OCI-LY1 (cell line): ENCODE data around the gene PCSK2.

Experiments
- H2AFZ ChIP-seq: fragments of 200-600 bp; sonication (generic), shearing (Covaris generic); 2 replicates; pipeline ENCODE4 v1.6.0; 2014; ENCODE audit warnings: antibody characterized with exemption, mild to moderate bottlenecking, low read length
- H3F3A ChIP-seq: fragments of 200-600 bp; sonication (generic), shearing (Covaris generic); 2 replicates; pipeline ENCODE4 v1.6.0; 2014; ENCODE audit warnings: mild to moderate bottlenecking, antibody characterized with exemption, low read length, moderate library complexity; ENCODE audit not compliant: insufficient read depth
- H3K27ac ChIP-seq: fragments of 200-600 bp; sonication (generic); 2 replicates; pipeline ENCODE4 v1.5.1; 2014; ENCODE audit warnings: low read length, mixed run types, mild to moderate bottlenecking, low read depth; ENCODE audit not compliant: poor library complexity, severe bottlenecking
- H3K27me3 ChIP-seq: fragments of 200-600 bp; sonication (generic); 2 replicates; pipeline ENCODE4 v1.6.0; 2014; ENCODE audit warnings: antibody characterized with exemption, mild to moderate bottlenecking, low read length, moderate library complexity; ENCODE audit not compliant: insufficient read depth
- H3K36me3 ChIP-seq: fragments of 200-600 bp; sonication (generic); 2 replicates; pipeline ENCODE4 v1.6.1; 2014; ENCODE audit warnings: mild to moderate bottlenecking, antibody characterized with exemption, low read length, moderate library complexity, mixed read lengths; ENCODE audit not compliant: insufficient read depth
- H3K4me1 ChIP-seq: fragments of 200-600 bp; sonication (generic); 2 replicates; pipeline ENCODE4 v1.5.1; 2014; ENCODE audit warnings: mild to moderate bottlenecking, low read length, moderate library complexity; ENCODE audit not compliant: insufficient read depth, severe bottlenecking
- H3K4me2 ChIP-seq: fragments of 200-600 bp; sonication (generic), shearing (Covaris generic); 2 replicates; pipeline ENCODE4 v1.6.1; 2014; ENCODE audit warnings: low read length
- H3K4me3 ChIP-seq: fragments of 200-600 bp; sonication (generic); 2 replicates; pipeline ENCODE4 v1.5.1; 2014; ENCODE audit warnings: low read length, low read depth, mild to moderate bottlenecking, mixed read lengths; ENCODE audit not compliant: poor library complexity, severe bottlenecking
- H3K79me2 ChIP-seq: fragments of 200-600 bp; shearing (Covaris generic); 2 replicates; pipeline ENCODE4 v1.6.1; 2016; ENCODE audit warnings: mixed run types, low read length, mixed read lengths; ENCODE audit not compliant: insufficient read depth
- H3K9ac ChIP-seq: fragments of 200-600 bp; sonication (generic), shearing (Covaris generic); 2 replicates; pipeline ENCODE4 v1.6.1; 2014; ENCODE audit warnings: mild to moderate bottlenecking, low read length, mixed read lengths
- H3K9me2 ChIP-seq: fragments of 200-600 bp; sonication (generic), shearing (Covaris generic); 2 replicates; pipeline ENCODE4 v1.6.1; 2014; ENCODE audit warnings: low read depth, mild to moderate bottlenecking, low read length, mixed read lengths
- H3K9me3 ChIP-seq: fragments of 200-600 bp; shearing (Covaris generic); 2 replicates; pipeline ENCODE4 v1.6.1; 2014; ENCODE audit warnings: low read length, mixed read lengths
- H4K20me1 ChIP-seq: fragments of 200-600 bp; sonication (generic), shearing (Covaris generic); 2 replicates; pipeline ENCODE4 v1.6.0; 2016; ENCODE audit warnings: mild to moderate bottlenecking, low read length; ENCODE audit not compliant: insufficient read depth
- CTCF ChIP-seq: fragments of 200-600 bp; sonication (generic), shearing (Covaris generic); IDR thresholded peaks from 2 replicates; pipeline ENCODE4 v1.5.1; 2017; ENCODE audit warnings: mild to moderate bottlenecking, antibody characterized with exemption, low read length, moderate library complexity, mixed read lengths
- EZH2 ChIP-seq: fragments of 200-600 bp; sonication (generic), shearing (Covaris generic); IDR thresholded peaks from 2 replicates; pipeline ENCODE4 v1.8.0; 2017; ENCODE audit warnings: borderline replicate concordance, mixed run types, mild to moderate bottlenecking, antibody characterized with exemption, low read length, moderate library complexity, mixed read lengths

Gene PCSK2

GRCh38 chr20:17499041-17499440 is 272.2 kb downstream of the PCSK2 start:
- TF ChIP-seq EZH2 (no peak), CTCF (no peak)
- Histone ChIP-seq H3K36me3 (no peaks in the 10 kb centered on the region), H3K27ac (no peak overlapping the region), H3K4me1 (no peaks in the 10 kb centered on the region), H3K79me2 (no peaks in the 10 kb centered on the region), H2AFZ (no peak overlapping the region), H3F3A (no peaks in the 10 kb centered on the region), H3K9ac (no peak overlapping the region), H3K9me3 (no peaks in the 10 kb centered on the region), H3K4me2 (no peak overlapping the region), H3K4me3 (no peak overlapping the region), H4K20me1 (no peaks in the 10 kb centered on the region), H3K27me3 (no peaks in the 10 kb centered on the region), H3K9me2 (no peaks in the 10 kb centered on the region)

- Histone ChIP-seq H3K9me3 (no peaks in the 10 kb centered on the region), H3K9me2 (no peaks in the 10 kb centered on the region), H3F3A (no peaks in the 10 kb centered on the region), H2AFZ (no peak overlapping the region), H3K27me3 (no peaks in the 10 kb centered on the region), H4K20me1 (no peaks in the 10 kb centered on the region), H3K36me3 (no peaks in the 10 kb centered on the region), H3K4me2 (no peak overlapping the region), H3K79me2 (no peaks in the 10 kb centered on the region), H3K27ac (no peak overlapping the region), H3K4me3 (no peak overlapping the region), H3K4me1 (peaks cover 12% of the 10 kb centered on the region), H3K9ac (no peak overlapping the region)
- no peak for TF ChIP-seq CTCF
- no peak for TF ChIP-seq EZH2
Observed at GRCh38 chr20:17500271-17500670, 273.4 kb downstream of the PCSK2 start.

- H3F3A ChIP-seq: no peaks in the 10 kb centered on the region
- no peak overlapping the region for H2AFZ ChIP-seq
- no peaks in the 10 kb centered on the region for H3K36me3 ChIP-seq
- peaks cover 17% of the 10 kb centered on the region for H3K4me1 ChIP-seq
- H3K4me3 ChIP-seq: no peak overlapping the region
- H3K9ac ChIP-seq: no peak overlapping the region
- H3K9me2 ChIP-seq: no peaks in the 10 kb centered on the region
- H3K4me2 ChIP-seq: no peak overlapping the region
- no peaks in the 10 kb centered on the region for H3K27me3 ChIP-seq
- no peak for TF ChIP-seq EZH2
- no peak overlapping the region for H3K27ac ChIP-seq
- H3K79me2 ChIP-seq: no peaks in the 10 kb centered on the region
- H4K20me1 ChIP-seq: no peaks in the 10 kb centered on the region
- H3K9me3 ChIP-seq: no peaks in the 10 kb centered on the region
Observed at GRCh38 chr20:17500826-17501225, 274.0 kb downstream of the PCSK2 start.

GRCh38 chr20:17501701-17502100 is 274.9 kb downstream of the PCSK2 start:
- Histone ChIP-seq H3K36me3 (no peaks in the 10 kb centered on the region), H3K9ac (no peak overlapping the region), H3F3A (no peaks in the 10 kb centered on the region), H3K4me2 (no peak overlapping the region), H3K9me2 (no peaks in the 10 kb centered on the region), H3K27ac (no peak overlapping the region), H3K4me1 (peaks cover 17% of the 10 kb centered on the region), H3K27me3 (no peaks in the 10 kb centered on the region), H3K9me3 (no peaks in the 10 kb centered on the region), H2AFZ (no peak overlapping the region), H3K79me2 (no peaks in the 10 kb centered on the region), H3K4me3 (no peak overlapping the region), H4K20me1 (no peaks in the 10 kb centered on the region)
- TF ChIP-seq EZH2: no peak
- no peak for TF ChIP-seq CTCF
